ENCODE measurements around the gene PAFAH1B2. TPM values are rescaled to one million over a fixed set of nuclear protein-coding genes. Genes with fewer than 3 reads are reported as not detected.

PAFAH1B2 gene
- total and polyA plus RNA-seq, 2 experiments from 2014 or later = 87.5 to 148 TPM

- ATAC-seq (peak; percentile 43), DNase-seq (ENCODE audit: low spot score) (peak; percentile 57)
Observed at GRCh38 chr11:117096201-117096991, 47.7 kb upstream of the PAFAH1B2 start.

More at GRCh38 chr11:117096201-117096991, 47.7 kb upstream of the PAFAH1B2 start:
- Mint-ChIP-seq H3K4me1 (peaks cover 33% of the 10 kb centered on the region), H3K27ac (0 out of 2 replicates have a peak overlapping the region, but pooled peaks have one; percentile 14), H3K4me3 (peak overlapping the region; percentile 92), H3K36me3 (ENCODE audit: low read depth) (peaks cover 14% of the 10 kb centered on the region), H3K9me3 (no peaks in the 10 kb centered on the region; the same call in 1 of the 3 replicates), H3K27me3 (ENCODE audit: insufficient read depth, low read depth, poor library complexity) (peaks cover 14% of the 10 kb centered on the region)
- TF ChIP-seq ZNF462 (CRISPR knock-in tag; IDR thresholded peaks at IDR 0.05) = no peak
- TF ChIP-seq CTCF (conservative IDR thresholded peaks at IDR 0.05; ENCODE audit: low read depth in 2 of 2) = peak in 1 of 2 experiments; percentile 61; a peak in 2 of 4 replicates
- TF ChIP-seq ZNF331 (CRISPR knock-in tag; IDR thresholded peaks at IDR 0.05; ENCODE audit: low read depth) = no peak
- no peak for TF ChIP-seq STAT1 (IDR thresholded peaks at IDR 0.05; ENCODE audit: unreplicated experiment)
- no peaks in the 10 kb centered on the region for H3F3A ChIP-seq (replicated peaks; ENCODE audit: low read depth)
- H3K4me3 ChIP-seq = peak overlapping the region; percentile 92
- no peaks in the 10 kb centered on the region for H3K9me2 ChIP-seq (ENCODE audit: insufficient read depth)
- H3K4me1 ChIP-seq (ENCODE audit: insufficient read depth) = peaks cover 23% of the 10 kb centered on the region
- H3K36me3 ChIP-seq (ENCODE audit: insufficient read depth) = no peaks in the 10 kb centered on the region
- no peaks in the 10 kb centered on the region for H3K27me3 ChIP-seq (ENCODE audit: insufficient read depth)
- peaks cover 64% of the 10 kb centered on the region for H3K79me2 ChIP-seq (replicated peaks; ENCODE audit: insufficient read depth)
- H2AFZ ChIP-seq = no peak overlapping the region
- H3K27ac ChIP-seq (ENCODE audit: low read depth) = no peak overlapping the region
- H4K20me1 ChIP-seq (replicated peaks; ENCODE audit: insufficient read depth) = peaks cover 27% of the 10 kb centered on the region; the same call in 1 of the 2 replicates
- peak overlapping the region; percentile 95 for H3K4me2 ChIP-seq

Measured in GM23338 (cell line).